Body of pancreas (tissue), 4 donors: Measurements from ENCODE around the gene IDH2.

Experiments
- POLR2A ChIP-seq, 3 donors: fragments of 450-650 bp; IDR thresholded peaks; one replicate each; pipeline ENCODE4 v1.6.1; 2016; ENCODE audit warnings: antibody characterized with exemption in 3 of 3, mild to moderate bottlenecking in 2 of 3
- TF ChIP-seq, protein P1 (sequence below), 7 experiments: fragments of 450-650 bp in 4 of 7; fragments of 200-600 bp in 3 of 7; sonication (generic) in 3 of 7; IDR thresholded peaks; one replicate each; pipeline ENCODE4 v1.5.1; 2016 to 2019; ENCODE audit warnings: antibody characterized with exemption in 7 of 7

DNA sequence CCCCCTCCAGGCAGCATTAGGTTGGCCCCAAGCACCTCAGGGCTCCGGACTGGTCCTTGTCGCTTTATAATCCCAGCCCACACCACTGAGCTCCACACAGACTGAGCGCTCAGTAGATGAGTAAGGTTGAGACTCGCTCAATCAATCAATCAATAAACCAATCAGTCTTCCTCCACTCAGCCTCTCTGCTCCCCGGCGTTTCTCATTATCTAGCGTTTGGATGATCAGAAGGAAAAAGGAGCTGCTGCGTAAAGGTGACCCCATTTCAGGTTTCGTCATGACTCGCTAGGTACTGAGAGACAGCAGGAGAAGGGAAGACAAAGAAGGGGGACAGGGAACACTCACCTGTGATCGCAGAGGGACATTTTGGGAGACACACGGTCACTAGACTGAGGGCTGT, 59.9 kb downstream of the IDH2 start:
- TF ChIP-seq, protein P1, sequence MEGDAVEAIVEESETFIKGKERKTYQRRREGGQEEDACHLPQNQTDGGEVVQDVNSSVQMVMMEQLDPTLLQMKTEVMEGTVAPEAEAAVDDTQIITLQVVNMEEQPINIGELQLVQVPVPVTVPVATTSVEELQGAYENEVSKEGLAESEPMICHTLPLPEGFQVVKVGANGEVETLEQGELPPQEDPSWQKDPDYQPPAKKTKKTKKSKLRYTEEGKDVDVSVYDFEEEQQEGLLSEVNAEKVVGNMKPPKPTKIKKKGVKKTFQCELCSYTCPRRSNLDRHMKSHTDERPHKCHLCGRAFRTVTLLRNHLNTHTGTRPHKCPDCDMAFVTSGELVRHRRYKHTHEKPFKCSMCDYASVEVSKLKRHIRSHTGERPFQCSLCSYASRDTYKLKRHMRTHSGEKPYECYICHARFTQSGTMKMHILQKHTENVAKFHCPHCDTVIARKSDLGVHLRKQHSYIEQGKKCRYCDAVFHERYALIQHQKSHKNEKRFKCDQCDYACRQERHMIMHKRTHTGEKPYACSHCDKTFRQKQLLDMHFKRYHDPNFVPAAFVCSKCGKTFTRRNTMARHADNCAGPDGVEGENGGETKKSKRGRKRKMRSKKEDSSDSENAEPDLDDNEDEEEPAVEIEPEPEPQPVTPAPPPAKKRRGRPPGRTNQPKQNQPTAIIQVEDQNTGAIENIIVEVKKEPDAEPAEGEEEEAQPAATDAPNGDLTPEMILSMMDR (IDR thresholded peaks at IDR 0.05) = no peak
- TF ChIP-seq POLR2A (IDR thresholded peaks at IDR 0.05) = no peak
